Measurements from ENCODE around the gene GLIS1.

The GLIS1 gene

DNA sequence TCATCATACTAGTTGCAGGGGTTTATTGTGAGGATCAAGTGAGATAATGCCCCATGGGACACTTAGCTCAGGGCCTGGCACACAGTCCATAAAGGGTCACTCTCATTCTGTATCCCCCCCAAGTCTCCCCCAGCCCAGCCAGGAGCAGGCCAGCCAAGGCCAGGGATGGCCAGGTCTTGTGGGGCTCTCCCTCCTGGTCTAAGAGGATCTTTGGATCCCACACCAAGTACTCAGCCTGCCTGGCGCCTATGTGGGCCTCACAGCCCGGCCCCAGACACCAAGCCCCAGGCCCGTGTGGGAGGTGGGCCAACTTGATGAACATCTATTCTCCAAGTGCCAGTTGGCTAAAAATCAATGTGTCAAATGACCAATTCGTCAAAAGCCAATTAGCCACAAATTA is 117.8 kb downstream of the GLIS1 start:
- Mint-ChIP-seq H3K36me3 (ENCODE audit: low read depth) (no peaks in the 10 kb centered on the region), H3K9me3 (no peaks in the 10 kb centered on the region), H3K27ac (no peak overlapping the region), H3K4me1 (ENCODE audit: low read depth) (no peaks in the 10 kb centered on the region), H3K4me3 (no peak overlapping the region), H3K27me3 (ENCODE audit: low read depth) (peaks cover 7% of the 10 kb centered on the region)
- DNase-seq (ENCODE audit: low spot score) = no peak

DNA sequence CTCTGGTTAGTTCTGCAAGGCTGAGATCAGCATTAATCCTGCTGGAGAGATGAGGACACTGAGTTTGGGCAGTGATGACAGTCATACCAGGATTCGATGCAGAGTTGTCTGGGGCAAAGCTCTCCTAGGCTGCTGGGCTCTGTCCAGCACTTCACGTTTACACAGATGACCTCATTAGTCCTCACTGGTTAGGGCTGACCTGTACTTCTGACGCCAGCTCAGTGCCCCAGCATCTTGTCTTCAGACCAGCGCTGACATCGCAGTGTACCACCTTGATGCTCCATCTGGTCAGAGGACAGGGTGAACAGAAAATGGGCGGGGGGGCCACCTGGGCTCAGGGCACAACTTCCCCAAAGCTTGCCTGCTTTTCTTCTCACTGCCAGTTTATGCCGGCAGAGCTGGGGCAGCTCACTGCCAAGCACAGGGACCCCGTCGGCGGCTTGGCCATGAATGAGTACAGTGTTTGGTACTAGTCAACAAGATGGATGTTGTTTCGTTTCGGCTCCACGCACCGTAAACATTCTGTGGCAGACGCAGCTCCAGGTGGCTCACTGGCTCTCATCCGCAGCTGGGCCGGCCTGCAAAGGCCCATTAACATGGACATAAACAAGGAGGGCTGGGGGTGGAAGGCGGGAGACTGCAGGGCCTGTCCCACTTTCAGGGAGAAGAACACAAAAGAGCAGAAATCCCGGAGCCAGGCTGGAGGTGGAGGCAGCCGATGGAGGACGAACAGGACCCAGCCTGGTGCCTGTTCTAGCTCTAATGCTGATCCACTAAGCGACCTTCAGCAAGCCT is 118.7 kb downstream of the GLIS1 start:
- H3K27ac Mint-ChIP-seq = no peak overlapping the region
- DNase-seq (ENCODE audit: low spot score) = no peak
- no peaks in the 10 kb centered on the region for H3K36me3 Mint-ChIP-seq (ENCODE audit: low read depth)
- no peaks in the 10 kb centered on the region for H3K9me3 Mint-ChIP-seq
- no peak overlapping the region for H3K4me3 Mint-ChIP-seq
- H3K27me3 Mint-ChIP-seq (ENCODE audit: low read depth) = peaks cover 7% of the 10 kb centered on the region
- no peaks in the 10 kb centered on the region for H3K4me1 Mint-ChIP-seq (ENCODE audit: low read depth)

DNA sequence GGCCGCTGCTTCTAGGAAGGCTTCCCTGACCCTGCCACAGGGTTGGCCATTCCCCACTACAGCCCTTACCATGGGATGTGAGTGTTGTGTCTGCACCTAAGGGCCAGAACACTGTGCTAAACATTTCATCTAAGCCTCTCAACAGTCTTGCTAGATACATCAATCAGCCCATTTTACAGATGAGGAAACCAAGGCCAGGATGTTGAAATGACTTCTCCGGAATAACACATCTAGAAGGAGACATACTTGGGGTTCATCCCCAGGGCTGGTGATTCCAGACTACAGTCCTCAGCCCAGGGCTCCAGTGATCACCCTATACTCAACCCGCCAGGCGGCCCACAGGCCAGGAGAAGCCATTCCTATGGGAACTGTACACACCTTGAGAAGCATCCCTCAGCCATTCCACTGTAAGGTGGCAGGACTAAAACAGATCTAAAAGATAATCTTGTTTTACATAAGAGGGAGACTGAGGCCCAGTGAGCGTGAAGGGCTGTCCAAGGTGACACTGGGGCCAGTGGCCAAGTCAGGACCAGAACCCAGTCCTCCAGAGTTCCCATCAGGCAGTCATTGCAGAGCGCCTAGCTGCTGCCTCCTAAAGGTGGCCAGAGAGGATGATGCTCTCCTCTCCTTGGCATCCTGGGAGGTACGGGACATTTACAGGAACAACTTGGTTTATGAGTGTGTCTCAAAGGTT is 119.5 kb downstream of the GLIS1 start:
- no peaks in the 10 kb centered on the region for H3K4me1 Mint-ChIP-seq (ENCODE audit: low read depth)
- peaks cover 7% of the 10 kb centered on the region for H3K27me3 Mint-ChIP-seq (ENCODE audit: low read depth)
- H3K9me3 Mint-ChIP-seq = no peaks in the 10 kb centered on the region
- DNase-seq (ENCODE audit: low spot score) = no peak
- no peaks in the 10 kb centered on the region for H3K36me3 Mint-ChIP-seq (ENCODE audit: low read depth)
- H3K27ac Mint-ChIP-seq = no peak overlapping the region
- no peak overlapping the region for H3K4me3 Mint-ChIP-seq

DNA sequence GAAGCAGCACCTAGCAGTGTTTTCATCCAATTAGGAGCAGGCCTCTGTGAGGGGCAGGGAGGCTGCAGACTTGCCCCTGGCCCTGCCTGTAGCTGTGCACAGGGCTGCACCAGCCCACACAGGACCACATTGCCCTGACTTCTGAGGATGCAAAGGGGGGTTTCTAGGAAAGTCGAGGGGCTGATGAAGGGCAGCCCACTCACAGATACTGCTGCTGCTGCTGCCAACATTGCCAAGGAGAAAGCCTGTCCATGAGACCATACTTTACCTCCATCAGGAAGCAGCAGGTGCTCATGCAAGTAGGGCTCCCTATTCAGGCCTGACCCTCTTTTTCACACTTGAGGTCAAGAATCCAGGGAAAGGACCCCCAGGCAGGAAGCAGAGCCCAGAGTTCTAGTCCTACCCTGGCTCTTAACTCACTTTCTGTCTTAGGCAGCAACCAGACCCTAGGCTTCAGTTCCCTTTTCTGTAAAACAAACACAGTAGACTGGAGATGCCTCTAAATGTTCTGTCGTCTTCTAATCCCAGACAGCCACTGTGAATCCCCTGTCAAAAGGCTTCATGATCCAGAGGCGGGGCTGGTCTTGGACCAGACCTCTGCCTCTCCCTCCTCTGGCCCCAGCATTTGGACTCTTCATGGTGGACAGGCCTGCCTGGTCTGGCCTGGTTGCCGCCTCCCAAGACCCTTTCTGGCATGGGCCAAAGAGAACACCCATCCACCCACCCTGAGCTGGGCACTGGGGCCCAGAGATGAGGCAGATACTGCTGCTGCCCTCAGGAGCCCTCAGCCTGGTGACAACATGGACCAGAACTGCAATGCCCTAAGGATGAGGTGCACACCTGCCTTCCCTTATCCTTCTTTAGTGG is 120.2 kb downstream of the GLIS1 start:
- Mint-ChIP-seq H3K27me3 (ENCODE audit: low read depth) (peaks cover 5% of the 10 kb centered on the region), H3K9me3 (no peaks in the 10 kb centered on the region), H3K36me3 (ENCODE audit: low read depth) (no peaks in the 10 kb centered on the region), H3K4me3 (no peak overlapping the region), H3K27ac (no peak overlapping the region), H3K4me1 (ENCODE audit: low read depth) (no peaks in the 10 kb centered on the region)
- DNase-seq (ENCODE audit: low spot score) = no peak

DNA sequence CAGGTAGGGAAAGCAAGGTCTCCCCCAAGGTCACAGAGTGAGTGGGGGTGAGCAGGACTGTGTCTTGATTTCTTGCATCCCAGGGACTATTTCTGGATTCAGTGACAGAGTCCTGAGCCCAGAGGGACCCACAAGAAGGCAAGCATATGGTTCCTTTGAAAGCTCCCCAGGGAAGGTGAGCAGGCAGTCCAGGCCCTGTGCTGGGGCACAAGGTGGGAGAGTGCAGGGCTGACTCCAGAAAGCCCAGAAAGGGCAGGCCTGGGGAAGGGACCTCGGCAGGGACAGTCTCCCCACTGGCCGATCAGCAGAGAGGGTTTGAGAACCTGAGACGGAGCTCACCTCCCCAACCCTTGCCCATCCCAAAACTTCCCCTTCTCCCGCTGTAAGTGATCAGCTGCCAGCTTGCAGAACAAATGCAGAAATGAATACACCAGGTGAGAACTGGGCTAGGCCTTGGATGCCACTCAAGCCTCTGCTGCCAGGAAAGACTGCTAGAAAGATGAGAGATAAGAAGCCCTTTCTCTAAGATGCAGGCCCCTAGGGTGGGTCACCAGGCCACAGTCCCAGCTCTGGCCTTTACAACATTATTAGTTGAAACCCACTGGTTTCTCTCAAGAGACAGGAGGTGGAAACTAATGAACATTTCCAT is 121.0 kb downstream of the GLIS1 start:
- H3K4me3 Mint-ChIP-seq = no peak overlapping the region

DNA sequence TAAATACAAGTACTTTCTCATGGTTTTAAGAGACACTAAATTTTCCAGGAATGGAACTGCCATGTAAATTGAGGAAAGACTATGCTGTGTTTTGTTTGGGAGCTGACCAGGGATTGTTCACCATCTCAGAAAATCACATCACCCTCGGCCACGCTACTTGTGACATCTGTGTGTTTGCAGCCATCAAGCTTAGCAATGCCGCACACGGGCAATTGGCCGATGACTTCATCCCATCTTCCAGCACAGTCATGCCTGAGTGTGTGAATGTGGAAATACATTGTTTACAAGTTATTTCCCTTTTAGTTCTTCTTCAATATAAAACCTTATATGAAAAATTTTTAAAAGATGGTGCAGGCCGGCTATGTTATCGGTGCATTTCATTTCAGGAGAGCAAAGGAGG is 121.6 kb downstream of the GLIS1 start:
- Mint-ChIP-seq H3K36me3 (ENCODE audit: low read depth) (no peaks in the 10 kb centered on the region), H3K9me3 (no peaks in the 10 kb centered on the region), H3K4me1 (ENCODE audit: low read depth) (no peaks in the 10 kb centered on the region), H3K4me3 (no peak overlapping the region), H3K27me3 (ENCODE audit: low read depth) (peaks cover 3% of the 10 kb centered on the region), H3K27ac (no peak overlapping the region)
- DNase-seq (ENCODE audit: low spot score) = no peak

More for the DNA sequence above, 121.0 kb downstream of the GLIS1 start:
- Mint-ChIP-seq H3K36me3 (ENCODE audit: low read depth) (no peaks in the 10 kb centered on the region), H3K4me1 (ENCODE audit: low read depth) (no peaks in the 10 kb centered on the region), H3K27ac (no peak overlapping the region), H3K9me3 (no peaks in the 10 kb centered on the region), H3K27me3 (ENCODE audit: low read depth) (peaks cover 3% of the 10 kb centered on the region)
- no peak for DNase-seq (ENCODE audit: low spot score)

DNA sequence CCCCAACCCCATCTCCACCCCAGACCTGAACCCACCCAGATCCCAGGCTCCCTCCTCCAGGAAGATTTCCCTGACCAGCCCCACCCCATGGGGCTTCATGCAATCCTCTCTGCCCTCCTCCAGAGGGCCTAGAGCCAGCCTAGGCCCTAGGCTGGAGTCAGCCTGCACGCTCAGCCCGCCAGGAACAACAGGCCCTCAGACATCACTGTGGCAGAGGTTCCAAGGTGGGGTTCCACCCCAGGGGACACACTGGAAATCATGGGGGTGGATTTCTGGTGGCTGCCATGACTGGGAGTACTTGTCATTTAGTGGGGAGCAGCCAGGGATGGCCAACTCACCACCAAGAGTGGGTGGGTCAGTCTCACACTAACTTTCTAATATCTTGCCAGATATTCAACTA is 122.0 kb downstream of the GLIS1 start:
- H3K9me3 Mint-ChIP-seq = no peaks in the 10 kb centered on the region
- H3K27ac Mint-ChIP-seq = no peak overlapping the region
- no peak for DNase-seq (ENCODE audit: low spot score)
- peaks cover 5% of the 10 kb centered on the region for H3K27me3 Mint-ChIP-seq (ENCODE audit: low read depth)
- H3K36me3 Mint-ChIP-seq (ENCODE audit: low read depth) = no peaks in the 10 kb centered on the region
- H3K4me3 Mint-ChIP-seq = no peak overlapping the region
- no peaks in the 10 kb centered on the region for H3K4me1 Mint-ChIP-seq (ENCODE audit: low read depth)

DNA sequence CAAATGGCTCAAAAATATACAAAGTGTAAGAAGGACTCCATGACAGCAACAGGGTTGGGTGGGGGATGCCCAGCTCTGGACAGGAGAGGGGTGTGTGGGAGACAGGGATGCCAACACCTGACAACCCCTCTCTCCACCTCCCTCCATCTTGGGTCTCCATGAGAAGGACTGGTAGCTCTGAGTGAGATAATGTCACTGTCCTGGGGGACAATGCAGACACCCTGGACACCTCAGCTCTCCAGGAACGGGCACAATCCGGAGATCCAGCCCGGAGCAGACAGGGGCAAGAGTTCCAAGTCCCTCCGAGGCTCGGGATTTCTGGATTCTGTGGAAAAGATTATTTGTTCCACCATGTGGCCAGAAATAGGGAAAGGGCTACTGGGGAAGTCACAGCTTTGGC is 122.5 kb downstream of the GLIS1 start:
- no peaks in the 10 kb centered on the region for H3K4me1 Mint-ChIP-seq (ENCODE audit: low read depth)
- no peak for DNase-seq (ENCODE audit: low spot score)

DNA sequence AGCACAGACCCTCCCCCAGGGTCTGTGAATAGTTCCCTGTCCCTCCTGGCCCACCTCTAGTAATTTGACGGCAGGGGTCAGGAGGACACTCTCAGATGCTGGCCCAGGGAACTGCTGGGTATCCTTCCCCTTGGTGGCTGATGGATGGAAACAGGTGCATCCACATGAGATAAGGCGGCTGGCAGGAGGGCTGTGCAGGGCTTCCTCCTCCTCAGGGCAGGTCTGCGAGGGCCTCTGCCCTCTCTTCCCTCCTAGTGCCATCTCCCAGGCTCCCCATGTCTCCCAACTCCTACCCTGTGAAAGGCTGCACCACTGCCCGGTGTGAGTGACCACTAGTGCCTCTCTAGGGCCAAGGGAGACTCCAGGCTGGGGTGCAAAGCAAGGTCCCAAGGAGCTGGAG is 123.9 kb downstream of the GLIS1 start:
- H3K9me3 Mint-ChIP-seq = peaks cover 14% of the 10 kb centered on the region
- H3K4me3 Mint-ChIP-seq = no peak overlapping the region
- H3K4me1 Mint-ChIP-seq (ENCODE audit: low read depth) = no peaks in the 10 kb centered on the region
- no peak overlapping the region for H3K27ac Mint-ChIP-seq
- peaks cover 13% of the 10 kb centered on the region for H3K27me3 Mint-ChIP-seq (ENCODE audit: low read depth)
- no peaks in the 10 kb centered on the region for H3K36me3 Mint-ChIP-seq (ENCODE audit: low read depth)
- DNase-seq (ENCODE audit: low spot score) = no peak

More for the DNA sequence above, 122.5 kb downstream of the GLIS1 start:
- H3K36me3 Mint-ChIP-seq (ENCODE audit: low read depth) = no peaks in the 10 kb centered on the region
- H3K27ac Mint-ChIP-seq = no peak overlapping the region
- no peak overlapping the region for H3K4me3 Mint-ChIP-seq
- H3K9me3 Mint-ChIP-seq = peaks cover under 1% of the 10 kb centered on the region
- peaks cover 9% of the 10 kb centered on the region for H3K27me3 Mint-ChIP-seq (ENCODE audit: low read depth)

DNA sequence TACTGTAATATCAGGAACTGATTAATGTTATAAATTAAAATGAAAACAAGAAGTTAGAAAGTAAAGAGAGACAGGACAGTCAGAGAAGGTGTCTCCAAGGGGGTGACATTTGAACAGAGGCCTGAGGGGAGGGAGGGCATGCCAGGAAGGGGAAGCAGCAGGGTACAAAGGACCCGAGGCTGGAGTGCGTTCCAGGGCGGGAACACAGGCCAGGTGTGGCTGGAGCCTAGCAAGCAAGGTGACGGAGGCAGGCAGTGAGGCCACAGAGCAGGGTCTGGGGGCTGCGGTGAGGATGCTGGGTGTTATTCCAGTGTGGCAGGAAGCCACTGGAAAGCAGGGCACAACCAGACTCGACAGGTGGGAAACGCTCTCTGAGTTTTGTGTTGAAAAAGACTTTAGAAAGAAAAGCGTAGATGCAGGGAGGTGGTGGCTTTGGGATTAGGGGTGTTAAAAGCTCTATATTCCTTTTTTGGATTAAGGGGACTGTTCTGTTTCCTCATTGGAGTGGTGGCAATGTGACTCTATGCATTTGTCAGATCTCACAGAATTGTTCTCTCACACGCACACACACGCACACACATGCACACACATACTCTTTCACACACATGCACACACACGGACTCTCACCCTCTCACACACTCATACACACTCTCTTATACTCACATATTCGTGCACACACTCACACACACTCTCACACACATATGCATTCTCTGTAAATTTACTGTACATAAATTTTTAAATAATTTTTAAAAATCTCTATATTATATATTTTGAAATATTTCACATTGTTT is 124.5 kb downstream of the GLIS1 start:
- DNase-seq (ENCODE audit: low spot score) = no peak
- Mint-ChIP-seq H3K27me3 (ENCODE audit: low read depth) (peaks cover 13% of the 10 kb centered on the region), H3K4me3 (no peak overlapping the region), H3K9me3 (peaks cover 18% of the 10 kb centered on the region), H3K27ac (no peak overlapping the region), H3K4me1 (ENCODE audit: low read depth) (no peaks in the 10 kb centered on the region), H3K36me3 (ENCODE audit: low read depth) (no peaks in the 10 kb centered on the region)

DNA sequence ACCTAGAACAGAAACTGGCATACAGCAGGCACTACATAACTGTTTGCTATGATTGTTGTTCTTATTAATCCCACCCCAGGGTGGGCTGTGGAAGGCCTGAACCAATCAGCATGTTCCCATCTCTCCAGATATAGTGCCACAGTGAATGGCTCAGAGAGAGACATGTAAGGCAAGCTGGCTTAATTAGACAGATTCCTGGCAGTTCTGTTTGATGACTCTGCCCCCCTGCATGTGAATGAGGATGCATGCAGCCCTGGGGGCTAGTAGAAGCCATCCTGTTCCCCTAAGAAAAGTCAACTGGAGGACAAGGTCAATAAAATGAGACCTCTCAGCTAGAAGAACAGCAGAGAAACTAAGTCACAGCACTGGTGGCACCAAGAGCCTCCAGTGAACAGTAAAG is 130.3 kb downstream of the GLIS1 start:
- Mint-ChIP-seq H3K4me1 (ENCODE audit: low read depth) (no peaks in the 10 kb centered on the region), H3K27ac (no peak overlapping the region), H3K4me3 (no peak overlapping the region), H3K36me3 (ENCODE audit: low read depth) (no peaks in the 10 kb centered on the region), H3K9me3 (peaks cover 18% of the 10 kb centered on the region), H3K27me3 (ENCODE audit: low read depth) (peaks cover 10% of the 10 kb centered on the region)
- no peak for DNase-seq (ENCODE audit: low spot score)

DNA sequence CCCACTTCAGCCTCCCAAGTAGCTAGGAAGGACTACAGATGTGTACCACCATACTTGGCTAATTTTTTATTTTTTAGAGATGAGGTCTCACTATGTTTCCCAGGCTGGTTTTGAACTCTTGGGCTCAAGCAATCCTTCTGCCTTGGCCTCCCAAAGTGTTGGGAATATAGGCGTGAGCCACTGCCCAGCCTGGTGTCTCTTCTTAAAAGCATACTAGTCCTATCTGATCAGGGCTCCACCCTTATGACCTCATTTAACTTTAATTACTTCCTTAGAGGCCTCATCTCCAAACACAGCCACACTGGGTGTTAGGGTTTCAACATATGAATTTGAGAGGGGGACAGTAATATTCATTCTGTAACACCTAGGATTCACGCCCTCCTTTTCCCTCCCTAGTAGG is 130.9 kb downstream of the GLIS1 start:
- Mint-ChIP-seq H3K9me3 (peaks cover 18% of the 10 kb centered on the region), H3K27ac (no peak overlapping the region), H3K27me3 (ENCODE audit: low read depth) (peaks cover 10% of the 10 kb centered on the region), H3K4me1 (ENCODE audit: low read depth) (no peaks in the 10 kb centered on the region), H3K4me3 (no peak overlapping the region), H3K36me3 (ENCODE audit: low read depth) (no peaks in the 10 kb centered on the region)
- DNase-seq (ENCODE audit: low spot score) = no peak

DNA sequence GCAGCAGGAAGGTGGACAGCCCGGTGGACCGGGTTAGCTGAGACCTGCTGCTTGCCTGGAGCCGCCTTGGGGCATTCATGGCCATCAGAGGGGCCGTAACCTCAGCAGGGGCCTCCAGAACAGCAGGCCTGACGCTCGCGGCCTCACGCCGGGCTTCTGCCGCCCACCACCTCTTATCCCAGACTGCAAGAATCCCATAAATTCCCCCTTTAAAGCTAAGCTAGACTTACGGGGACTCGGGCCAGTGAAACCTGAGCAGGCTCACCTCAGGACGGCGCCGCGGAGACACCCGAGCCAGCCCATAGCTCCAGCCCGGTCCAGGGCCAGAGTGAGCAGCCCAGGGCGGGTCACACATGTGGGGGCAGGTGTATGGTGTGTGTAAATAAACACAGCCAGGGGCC is 132.3 kb downstream of the GLIS1 start:
- no peak for DNase-seq (ENCODE audit: low spot score)
- Mint-ChIP-seq H3K4me1 (ENCODE audit: low read depth) (no peaks in the 10 kb centered on the region), H3K27me3 (ENCODE audit: low read depth) (peaks cover 5% of the 10 kb centered on the region), H3K9me3 (peaks cover 18% of the 10 kb centered on the region), H3K27ac (no peak overlapping the region), H3K4me3 (no peak overlapping the region), H3K36me3 (ENCODE audit: low read depth) (no peaks in the 10 kb centered on the region)

Measured in T-helper 2 cell treated with Interferon-gamma antibody and Interleukin-4, amounts not matched to agents 5 μg/mL and 100 μg/mL, for 36 hours (primary cell).